HG03064 (cell line): Measurements from ENCODE around the gene TUG1.

Experiments
- ATAC-seq: cut with Tn5 transposase; IDR thresholded peaks from one replicate; pipeline ENCODE4 v1.9.1; 2021; ENCODE audit warnings: low read depth; ENCODE audit not compliant: unreplicated experiment

TUG1 gene

DNA sequence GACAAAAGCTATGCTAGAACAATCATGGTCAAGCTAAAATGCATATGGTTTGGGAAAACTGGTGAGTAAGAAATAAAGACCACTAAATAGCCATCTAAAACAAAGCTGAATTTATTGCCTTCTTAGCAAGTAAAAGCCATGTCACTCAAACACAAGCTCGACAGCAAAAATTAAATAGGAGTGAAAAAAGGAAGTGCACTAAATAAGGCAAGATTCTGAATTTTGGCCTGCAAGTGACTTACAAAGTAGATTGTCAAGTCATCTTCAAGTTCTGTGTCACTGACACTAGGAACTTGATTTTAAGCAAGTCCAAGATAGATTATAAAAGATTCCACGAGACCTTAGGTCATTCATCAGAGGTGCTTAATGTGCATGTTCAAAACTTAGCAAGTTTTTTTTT is 27.4 kb downstream of the TUG1 start:
- ATAC-seq, result no peak

DNA sequence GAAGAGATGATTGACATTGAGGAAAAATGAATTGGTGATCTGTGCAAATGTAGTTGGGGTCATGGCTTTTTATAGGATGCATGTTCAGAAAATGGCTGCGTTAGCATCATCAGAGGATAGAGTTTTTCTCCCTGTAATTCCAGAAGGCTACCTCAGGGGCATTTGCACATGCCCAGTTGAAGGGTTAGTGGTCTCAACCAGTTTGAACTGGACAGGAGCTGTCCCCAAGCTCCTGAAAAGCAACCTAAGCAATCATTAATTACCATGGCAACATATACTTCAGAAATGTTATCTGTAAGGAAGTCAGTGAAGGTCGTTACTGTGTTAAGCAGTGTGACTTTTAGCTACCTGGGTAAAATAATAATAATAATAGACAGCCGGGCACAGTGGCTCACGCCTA is 29.3 kb downstream of the TUG1 start:
- ATAC-seq, result no peak

GRCh38 chr22:31001124-31001770 is 32.2 kb downstream of the TUG1 start:
- ATAC-seq, result no peak

GRCh38 chr22:31005535-31005934 is 36.5 kb downstream of the TUG1 start:
- no peak for ATAC-seq

DNA sequence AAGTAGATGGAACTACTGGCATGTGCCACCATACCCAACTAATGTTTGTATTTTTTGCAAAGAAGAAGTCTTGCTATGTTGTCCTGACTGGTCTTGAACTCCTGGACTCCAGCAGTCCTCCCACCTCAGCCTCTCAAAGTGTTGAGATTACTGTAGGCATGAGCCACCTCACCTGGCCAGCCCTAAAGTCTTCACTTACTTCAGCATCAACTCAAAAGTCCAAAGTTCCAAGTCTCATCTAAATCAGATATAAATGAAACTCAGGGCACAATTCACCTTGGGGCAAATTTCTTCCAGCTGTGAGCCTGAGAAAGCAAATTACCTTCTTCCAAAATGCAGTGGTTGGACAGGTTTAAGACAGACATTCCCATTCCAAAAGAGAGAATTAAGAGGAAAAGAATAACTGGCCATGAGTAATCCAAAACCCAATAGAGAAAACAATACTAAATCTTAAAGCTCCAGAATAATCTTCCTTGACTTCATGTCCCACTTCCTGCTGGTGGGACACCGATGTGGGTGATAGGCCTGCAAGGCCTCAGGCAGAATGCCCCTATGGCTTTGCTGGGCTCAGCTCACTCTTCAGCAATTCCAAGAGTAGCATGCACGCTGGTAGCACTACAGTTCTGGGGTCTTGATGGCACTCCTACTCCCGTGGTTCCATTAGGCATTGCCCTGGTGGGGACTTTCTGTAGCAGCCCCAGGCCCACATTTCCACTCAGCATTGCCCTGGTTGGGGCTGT is 50.3 kb downstream of the TUG1 start:
- ATAC-seq, result no peak

DNA sequence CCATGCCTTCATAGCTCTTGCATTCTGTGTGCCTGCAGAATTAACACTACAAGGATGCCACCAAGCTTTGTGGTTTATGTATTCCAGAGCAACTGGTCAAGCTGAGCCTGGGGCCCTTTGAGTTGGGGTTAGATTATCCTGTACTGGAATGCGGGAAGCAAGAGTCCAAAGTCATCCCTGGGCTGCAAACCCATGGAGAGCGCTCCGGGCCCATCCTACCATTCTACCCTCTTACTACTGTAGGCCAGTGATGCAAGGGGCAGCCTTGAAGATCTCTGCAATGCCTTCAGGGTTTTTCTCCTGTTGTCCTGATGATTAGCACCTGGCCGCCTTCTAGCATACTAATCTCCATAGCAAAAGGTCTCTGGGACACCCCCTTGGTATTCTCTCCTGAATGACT is 51.3 kb downstream of the TUG1 start:
- ATAC-seq, result no peak

DNA sequence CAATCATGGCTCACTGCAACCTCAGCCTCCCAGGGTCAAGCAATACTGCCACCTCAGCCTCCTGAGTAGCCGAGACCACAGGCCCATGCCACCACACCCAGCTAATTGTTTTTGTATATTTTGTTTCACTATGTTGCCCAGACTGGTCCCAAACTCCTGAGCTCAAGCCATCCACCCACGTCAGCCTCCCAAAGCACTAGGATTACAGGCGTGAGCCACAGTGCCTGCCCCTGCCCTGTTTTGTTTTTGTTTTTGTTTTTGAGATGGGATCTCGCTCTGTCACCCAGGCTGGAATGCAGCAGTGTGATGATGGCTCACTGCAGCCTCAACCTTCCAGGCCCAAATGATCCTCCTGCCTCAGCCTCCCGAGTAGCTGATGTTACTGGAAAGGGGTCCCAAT is 53.5 kb downstream of the TUG1 start:
- no peak for ATAC-seq
